Measurements from ENCODE around the gene CRELD1.

CRELD1 gene

GRCh38 chr3:9906480-9906879 is 27.2 kb upstream of the CRELD1 start:
- no peak for DNase-seq

GRCh38 chr3:9908286-9908685 is 25.3 kb upstream of the CRELD1 start:
- no peak for DNase-seq

GRCh38 chr3:9909221-9910013 is 24.2 kb upstream of the CRELD1 start:
- peak; percentile 32 for DNase-seq

GRCh38 chr3:9911863-9912262 is 21.8 kb upstream of the CRELD1 start:
- DNase-seq: no peak

GRCh38 chr3:9912294-9912935 is 21.2 kb upstream of the CRELD1 start:
- DNase-seq: peak; percentile 16

- no peak for DNase-seq
Observed at GRCh38 chr3:9913601-9914000, 20.0 kb upstream of the CRELD1 start.

GRCh38 chr3:9914011-9914410 is 19.6 kb upstream of the CRELD1 start:
- DNase-seq: no peak

- no peak for DNase-seq
Observed at GRCh38 chr3:9914559-9915253, 18.9 kb upstream of the CRELD1 start.

- peak; percentile 58 for DNase-seq
Observed at GRCh38 chr3:9915254-9916141, 18.1 kb upstream of the CRELD1 start.

GRCh38 chr3:9916346-9916733 is 17.3 kb upstream of the CRELD1 start:
- DNase-seq: no peak

- peak; percentile 70 for DNase-seq
Observed at GRCh38 chr3:9916734-9917680, 16.6 kb upstream of the CRELD1 start, which contains the start of gene IL17RC. Gene IL17RC (plus strand): TSS chr3:9917098. CDS start chr3:9917316, 218 bp downstream.

GRCh38 chr3:9917820-9918219 is 15.8 kb upstream of the CRELD1 start:
- DNase-seq: no peak

- no peak for DNase-seq
Observed at GRCh38 chr3:9918261-9919038, 15.2 kb upstream of the CRELD1 start.

- no peak for DNase-seq
Observed at GRCh38 chr3:9928158-9928557, 5.5 kb upstream of the CRELD1 start.

GRCh38 chr3:9930804-9931418 is 2.7 kb upstream of the CRELD1 start:
- DNase-seq: no peak

GRCh38 chr3:9932535-9932842 is 1.1 kb upstream of the CRELD1 start:
- no peak for DNase-seq

- DNase-seq: peak; percentile 93
Observed at GRCh38 chr3:9932843-9933560, 632 bp upstream of the CRELD1 start.

- DNase-seq: no peak
Observed at GRCh38 chr3:9934235-9934621, 594 bp downstream of the CRELD1 start.

- no peak for DNase-seq
Observed at GRCh38 chr3:9934993-9935392, 1.4 kb downstream of the CRELD1 start.
